ENCODE data around the gene GRM4.

GRM4 gene

DNA sequence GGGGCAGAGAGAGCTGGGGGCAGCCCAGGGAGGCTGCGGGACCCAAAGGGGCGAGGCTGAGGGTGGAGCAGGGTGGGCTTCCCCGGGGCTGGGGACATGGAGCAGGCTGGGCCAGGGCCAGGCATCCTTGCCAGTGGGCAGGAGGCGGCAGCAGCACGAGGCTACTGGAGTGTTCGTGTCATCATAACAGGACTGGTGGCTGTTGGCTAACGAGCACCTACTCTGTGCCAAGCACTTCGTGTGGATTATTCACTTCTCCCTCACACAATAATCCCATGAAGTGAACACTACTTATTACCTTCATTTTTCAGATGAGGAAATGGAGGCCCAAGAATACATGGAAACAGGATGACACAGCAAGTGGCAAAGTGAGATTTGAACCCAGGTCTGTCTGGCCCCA lies 41.7 kb downstream of the GRM4 start:
- intact Hi-C loops (cut with DNase I; ENCODE audit: low total_unique reads): no loop called here
- TF ChIP-seq, protein P1, sequence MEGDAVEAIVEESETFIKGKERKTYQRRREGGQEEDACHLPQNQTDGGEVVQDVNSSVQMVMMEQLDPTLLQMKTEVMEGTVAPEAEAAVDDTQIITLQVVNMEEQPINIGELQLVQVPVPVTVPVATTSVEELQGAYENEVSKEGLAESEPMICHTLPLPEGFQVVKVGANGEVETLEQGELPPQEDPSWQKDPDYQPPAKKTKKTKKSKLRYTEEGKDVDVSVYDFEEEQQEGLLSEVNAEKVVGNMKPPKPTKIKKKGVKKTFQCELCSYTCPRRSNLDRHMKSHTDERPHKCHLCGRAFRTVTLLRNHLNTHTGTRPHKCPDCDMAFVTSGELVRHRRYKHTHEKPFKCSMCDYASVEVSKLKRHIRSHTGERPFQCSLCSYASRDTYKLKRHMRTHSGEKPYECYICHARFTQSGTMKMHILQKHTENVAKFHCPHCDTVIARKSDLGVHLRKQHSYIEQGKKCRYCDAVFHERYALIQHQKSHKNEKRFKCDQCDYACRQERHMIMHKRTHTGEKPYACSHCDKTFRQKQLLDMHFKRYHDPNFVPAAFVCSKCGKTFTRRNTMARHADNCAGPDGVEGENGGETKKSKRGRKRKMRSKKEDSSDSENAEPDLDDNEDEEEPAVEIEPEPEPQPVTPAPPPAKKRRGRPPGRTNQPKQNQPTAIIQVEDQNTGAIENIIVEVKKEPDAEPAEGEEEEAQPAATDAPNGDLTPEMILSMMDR (IDR thresholded peaks at IDR 0.05): no peak

DNA sequence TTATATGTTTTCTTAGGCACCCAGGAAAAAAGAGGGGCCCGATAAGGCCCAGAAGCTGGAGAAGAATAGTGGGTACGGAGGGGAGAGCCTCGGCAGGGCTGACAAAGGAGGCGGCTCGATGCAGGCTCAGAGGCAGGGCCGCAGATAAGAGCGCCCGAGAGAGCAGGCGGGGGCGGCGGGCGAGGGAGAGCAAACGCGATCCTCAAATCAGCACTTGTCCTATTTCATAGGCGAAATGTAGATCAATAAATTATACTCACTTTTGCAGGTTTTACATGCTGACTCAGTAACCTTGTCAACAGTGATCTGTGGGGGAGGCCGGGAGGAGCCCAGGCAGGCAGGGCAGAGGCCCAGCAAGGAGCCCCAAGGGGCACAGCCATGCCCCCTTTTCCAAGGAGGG lies 42.6 kb downstream of the GRM4 start:
- Histone ChIP-seq H3K27ac (no peak overlapping the region), H3K9me3 (no peaks in the 10 kb centered on the region), H3K27me3 (peaks cover 0 to 53% of the 10 kb centered on the region in 2 donors), H3K4me3 (no peak overlapping the region), H3K36me3 (no peaks in the 10 kb centered on the region), H3K4me1 (no peaks in the 10 kb centered on the region)
- no peak for DNase-seq
- TF ChIP-seq, protein P1 (IDR thresholded peaks at IDR 0.05): no peak
- intact Hi-C loops (cut with DNase I; ENCODE audit: low total_unique reads): no loop called here

More for the DNA sequence above, 41.7 kb downstream of the GRM4 start:
- Histone ChIP-seq H3K27me3 (peaks cover 0 to 53% of the 10 kb centered on the region in 2 donors), H3K36me3 (no peaks in the 10 kb centered on the region), H3K4me3 (no peak overlapping the region), H3K4me1 (no peaks in the 10 kb centered on the region), H3K9me3 (no peaks in the 10 kb centered on the region), H3K27ac (no peak overlapping the region)
- no peak for DNase-seq

DNA sequence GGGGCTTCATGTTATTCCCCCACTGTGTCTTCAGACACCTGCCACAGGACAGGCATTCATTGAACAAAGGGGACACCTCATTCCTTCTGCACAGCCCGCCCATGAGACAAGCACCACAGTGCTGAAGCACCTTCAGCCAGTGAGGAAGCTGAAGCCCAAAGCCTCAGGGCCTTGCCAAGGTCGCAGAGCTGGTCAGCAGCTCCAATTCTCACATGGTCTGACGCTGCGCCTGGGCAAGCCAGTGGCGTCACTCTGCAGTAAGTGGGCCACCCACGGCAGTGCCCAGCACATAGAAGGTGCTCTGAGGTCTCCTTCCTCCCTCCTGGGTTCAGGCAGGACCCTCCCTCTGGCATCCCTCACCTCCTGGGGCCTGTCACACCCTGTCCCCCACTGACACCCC lies 43.2 kb downstream of the GRM4 start:
- Histone ChIP-seq H3K9me3 (no peaks in the 10 kb centered on the region), H3K4me3 (no peak overlapping the region), H3K27me3 (peaks cover 0 to 58% of the 10 kb centered on the region in 2 donors), H3K27ac (no peak overlapping the region), H3K4me1 (no peaks in the 10 kb centered on the region), H3K36me3 (no peaks in the 10 kb centered on the region)
- TF ChIP-seq, protein P1 (IDR thresholded peaks at IDR 0.05): no peak
- intact Hi-C loops (cut with DNase I; ENCODE audit: low total_unique reads): no loop called here
- DNase-seq: no peak

DNA sequence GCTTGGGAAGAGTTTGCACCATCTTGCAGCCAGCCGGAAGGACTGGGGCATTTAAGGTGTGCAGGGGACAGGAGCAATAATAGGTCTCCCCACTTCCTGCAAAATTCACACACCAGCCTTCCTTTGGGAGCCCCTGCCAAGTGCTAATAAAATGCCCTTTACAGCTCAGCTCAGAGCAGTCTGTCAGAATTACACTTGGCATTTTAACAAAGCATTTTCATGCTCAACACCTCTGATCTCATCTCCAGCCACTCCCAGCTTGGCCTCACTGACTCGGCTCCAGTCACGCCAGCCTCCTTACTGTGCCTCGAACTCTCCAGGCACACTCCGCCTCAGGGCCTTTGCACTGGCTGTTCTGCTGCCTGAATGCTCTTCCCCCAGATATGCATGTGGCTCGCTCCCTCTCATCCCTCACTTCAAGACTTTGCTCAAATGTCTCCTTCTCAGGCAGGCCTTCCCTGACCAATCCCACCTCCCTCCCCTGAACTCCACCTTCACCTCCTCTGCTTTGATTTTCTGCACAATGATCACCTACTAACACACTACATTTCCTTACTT lies 43.7 kb downstream of the GRM4 start:
- Histone ChIP-seq H3K4me1 (no peaks in the 10 kb centered on the region), H3K9me3 (no peaks in the 10 kb centered on the region), H3K4me3 (no peak overlapping the region), H3K27me3 (peaks cover 0 to 60% of the 10 kb centered on the region in 2 donors), H3K36me3 (no peaks in the 10 kb centered on the region), H3K27ac (no peak overlapping the region)
- no peak for DNase-seq
- TF ChIP-seq, protein P1 (IDR thresholded peaks at IDR 0.05): no peak
- intact Hi-C loops (cut with DNase I; ENCODE audit: low total_unique reads): no loop called here

DNA sequence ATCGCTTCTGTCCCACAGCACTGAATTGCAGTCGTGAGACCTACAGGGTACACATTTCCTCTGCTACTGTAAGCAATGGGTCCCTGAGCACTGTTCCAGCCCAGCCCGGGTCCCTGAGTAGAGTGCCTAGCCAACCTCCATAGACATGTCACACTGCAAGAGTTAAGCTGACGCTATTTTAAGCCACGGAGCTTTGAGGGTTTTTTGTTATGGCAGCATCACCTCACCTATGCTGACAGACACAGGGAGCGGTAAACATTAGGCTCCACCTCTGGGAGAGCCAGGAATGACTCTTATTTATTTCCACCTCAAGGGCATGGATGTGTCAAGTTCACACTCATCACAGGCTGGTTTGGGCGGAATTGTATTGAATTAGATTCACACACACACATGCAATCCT lies 45.1 kb downstream of the GRM4 start:
- no peaks in the 10 kb centered on the region for H3K36me3 ChIP-seq
- peaks cover 0 to 64% of the 10 kb centered on the region in 2 donors for H3K27me3 ChIP-seq
- no peak for DNase-seq
- no peak overlapping the region for H3K27ac ChIP-seq
- TF ChIP-seq, protein P1 (IDR thresholded peaks at IDR 0.05): no peak
- H3K9me3 ChIP-seq: no peaks in the 10 kb centered on the region
- no peak overlapping the region for H3K4me3 ChIP-seq
- intact Hi-C loops (cut with DNase I; ENCODE audit: low total_unique reads): no loop called here
- no peaks in the 10 kb centered on the region for H3K4me1 ChIP-seq

DNA sequence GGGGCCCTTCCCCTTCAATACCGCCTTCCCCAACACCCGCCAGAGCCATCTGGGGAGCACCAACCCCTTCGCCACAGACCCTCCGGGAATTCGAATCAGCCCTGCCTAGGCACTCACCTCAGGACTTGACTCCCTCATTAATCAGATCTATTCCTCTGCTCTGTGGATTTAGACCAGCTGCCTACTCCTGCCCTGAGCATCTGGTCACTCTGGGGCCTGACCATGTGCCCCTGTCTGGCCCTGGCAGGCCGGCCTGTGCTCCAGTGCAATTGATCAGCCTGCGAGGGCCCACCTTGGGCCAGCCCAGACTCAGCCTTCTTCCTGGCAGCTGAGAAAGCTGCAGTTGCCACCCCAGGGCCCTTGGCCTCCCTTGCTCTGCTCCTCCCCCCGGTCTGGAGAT lies 46.0 kb downstream of the GRM4 start:
- H3K4me1 ChIP-seq: no peaks in the 10 kb centered on the region
- no peak overlapping the region for H3K4me3 ChIP-seq
- TF ChIP-seq, protein P1 (IDR thresholded peaks at IDR 0.05): no peak
- H3K27ac ChIP-seq: no peak overlapping the region
- H3K27me3 ChIP-seq: peaks cover 0 to 67% of the 10 kb centered on the region in 2 donors
- intact Hi-C loops (cut with DNase I; ENCODE audit: low total_unique reads): no loop called here
- no peaks in the 10 kb centered on the region for H3K9me3 ChIP-seq
- DNase-seq: no peak
- H3K36me3 ChIP-seq: no peaks in the 10 kb centered on the region
